Measurements from ENCODE around the gene PARVB. TPM values are rescaled to one million over a fixed set of nuclear protein-coding genes. Genes with fewer than 3 reads are reported as not detected.

Gene PARVB
- total RNA-seq, 2 donors from 2014 or later = 4.5 to 11.4 TPM

- Histone ChIP-seq H3K4me3 (no peak overlapping the region), H3K4me1 (no peaks in the 10 kb centered on the region), H3K36me3 (no peaks in the 10 kb centered on the region), H3K27me3 (no peaks in the 10 kb centered on the region), H3K9me3 (no peaks in the 10 kb centered on the region), H3K27ac (no peak overlapping the region), H3K9ac (ENCODE audit: low read depth in 2 of 2, low read length in 2 of 2) (no peak overlapping the region)
- DNase-seq = no peak
- no peak for TF ChIP-seq CTCF (IDR thresholded peaks at IDR 0.05)
- intact Hi-C loops (cut with DNase I) = no loop called here
Observed at GRCh38 chr22:44091021-44091721, 67.1 kb downstream of the PARVB start.

GRCh38 chr22:44091751-44092150, 67.6 kb downstream of the PARVB start:
- no peaks in the 10 kb centered on the region for H3K4me1 ChIP-seq
- intact Hi-C loops (cut with DNase I) = no loop called here
- H3K36me3 ChIP-seq = no peaks in the 10 kb centered on the region
- DNase-seq = no peak
- no peak for TF ChIP-seq CTCF (IDR thresholded peaks at IDR 0.05)
- no peaks in the 10 kb centered on the region for H3K9me3 ChIP-seq
- no peak overlapping the region for H3K27ac ChIP-seq
- H3K9ac ChIP-seq (ENCODE audit: low read depth in 2 of 2, low read length in 2 of 2) = no peak overlapping the region
- no peak overlapping the region for H3K4me3 ChIP-seq
- H3K27me3 ChIP-seq = no peaks in the 10 kb centered on the region

GRCh38 chr22:44092636-44093220, 68.6 kb downstream of the PARVB start:
- TF ChIP-seq CTCF (IDR thresholded peaks at IDR 0.05) = no peak
- intact Hi-C loops (cut with DNase I) = no loop called here
- Histone ChIP-seq H3K9ac (ENCODE audit: low read depth in 2 of 2, low read length in 2 of 2) (no peak overlapping the region), H3K27ac (no peak overlapping the region), H3K36me3 (no peaks in the 10 kb centered on the region), H3K4me1 (no peaks in the 10 kb centered on the region), H3K27me3 (no peaks in the 10 kb centered on the region), H3K9me3 (no peaks in the 10 kb centered on the region), H3K4me3 (no peak overlapping the region)
- DNase-seq = no peak

GRCh38 chr22:44093791-44094190, 69.7 kb downstream of the PARVB start:
- no peak overlapping the region for H3K9ac ChIP-seq (ENCODE audit: low read depth in 2 of 2, low read length in 2 of 2)

GRCh38 chr22:44094751-44095302, 70.7 kb downstream of the PARVB start:
- no peaks in the 10 kb centered on the region for H3K9me3 ChIP-seq
- intact Hi-C loops (cut with DNase I) = no loop called here

More at GRCh38 chr22:44093791-44094190, 69.7 kb downstream of the PARVB start:
- no peaks in the 10 kb centered on the region for H3K36me3 ChIP-seq
- no peak overlapping the region for H3K4me3 ChIP-seq
- H3K27ac ChIP-seq = no peak overlapping the region
- DNase-seq = no peak
- no peak for TF ChIP-seq CTCF (IDR thresholded peaks at IDR 0.05)
- H3K4me1 ChIP-seq = no peaks in the 10 kb centered on the region
- H3K27me3 ChIP-seq = no peaks in the 10 kb centered on the region
- intact Hi-C loops (cut with DNase I) = no loop called here
- no peaks in the 10 kb centered on the region for H3K9me3 ChIP-seq

More at GRCh38 chr22:44094751-44095302, 70.7 kb downstream of the PARVB start:
- H3K4me1 ChIP-seq = no peaks in the 10 kb centered on the region
- H3K36me3 ChIP-seq = no peaks in the 10 kb centered on the region
- TF ChIP-seq CTCF (IDR thresholded peaks at IDR 0.05) = no peak
- no peak for DNase-seq
- H3K27ac ChIP-seq = no peak overlapping the region
- no peaks in the 10 kb centered on the region for H3K27me3 ChIP-seq
- H3K4me3 ChIP-seq = no peak overlapping the region
- H3K9ac ChIP-seq (ENCODE audit: low read depth in 2 of 2, low read length in 2 of 2) = no peak overlapping the region

All from colonic mucosa (tissue), 4 donors.